ENCODE measurements around the gene IPCEF1. TPM values are rescaled to one million over a fixed set of nuclear protein-coding genes. Genes with fewer than 3 reads are reported as not detected.

The IPCEF1 gene
- polyA plus RNA-seq, 3 donors = 14.7 to 29.7 (median 16.5) TPM

- Mint-ChIP-seq H3K27me3 (ENCODE audit: low read depth in 3 of 3) (no peaks in the 10 kb centered on the region), H3K4me3 (no peak overlapping the region), H3K27ac (peak overlapping the region in 4 of 7 donors; percentile 6 to 85 (median 26)), H3K36me3 (peaks cover 51 to 63% of the 10 kb centered on the region in 2 donors), H3K9me3 (peaks cover 0 to 8% (median 7%) of the 10 kb centered on the region in 7 donors), H3K4me1 (peaks cover 68% of the 10 kb centered on the region)
- H3K79me2 ChIP-seq (ENCODE audit: insufficient read depth, low read length) = peaks cover 35% of the 10 kb centered on the region
- no peaks in the 10 kb centered on the region for H3K9me3 ChIP-seq (replicated peaks in 1 of 2; ENCODE audit: control insufficient read depth in 1 of 2, insufficient read depth in 1 of 2, low read length in 2 of 2)
- H3K4me3 ChIP-seq (replicated peaks in 1 of 3; ENCODE audit: low read depth in 2 of 3, low read length in 3 of 3) = peak overlapping the region in 1 of 3 experiments; percentile 4
- no peaks in the 10 kb centered on the region for H3K27me3 ChIP-seq (ENCODE audit: control insufficient read depth in 2 of 2, insufficient read depth in 2 of 2, low read length in 2 of 2)
- H3K36me3 ChIP-seq (replicated peaks in 1 of 2; ENCODE audit: control insufficient read depth in 1 of 2, insufficient read depth in 2 of 2, low read length in 2 of 2) = peaks cover 20 to 36% of the 10 kb centered on the region in 2 donors
- DNase-seq = peak in 1 of 3 donors; percentile 23
- H3K9ac ChIP-seq (ENCODE audit: insufficient read depth, low read length, poor library complexity, severe bottlenecking) = no peak overlapping the region
- peak overlapping the region; percentile 11 for H3K4me2 ChIP-seq (replicated peaks; ENCODE audit: extremely low read depth, low read length, poor library complexity, severe bottlenecking)
- peaks cover 51% of the 10 kb centered on the region for H4K20me1 ChIP-seq (ENCODE audit: insufficient read depth, low read length)
- H3K27ac ChIP-seq (ENCODE audit: low read depth in 1 of 2, low read length in 2 of 2) = peak overlapping the region in 1 of 2 donors; percentile 63
- WGBS (ENCODE audit: insufficient coverage) = 60% methylated on average over 1 of the region's 2 CpGs
- peaks cover 50 to 51% of the 10 kb centered on the region in 2 donors for H3K4me1 ChIP-seq (ENCODE audit: control insufficient read depth in 1 of 2, insufficient read depth in 2 of 2, low read length in 2 of 2)
- H2AFZ ChIP-seq (ENCODE audit: insufficient read depth, low read depth, low read length, poor library complexity, severe bottlenecking) = no peak overlapping the region
- TF ChIP-seq CTCF (IDR thresholded peaks at IDR 0.05) = no peak
- intact Hi-C loops (cut with micrococcal nuclease) = no loop called here
Observed at GRCh38 chr6:154170106-154170505, 186.5 kb downstream of the IPCEF1 start.

- WGBS (ENCODE audit: insufficient coverage) = 0% methylated on average over 2 of the region's 5 CpGs
- peak overlapping the region; percentile 22 to 63 for H3K27ac ChIP-seq (ENCODE audit: low read depth in 1 of 2, low read length in 2 of 2)
- Mint-ChIP-seq H3K9me3 (peaks cover 0 to 7% (median 2%) of the 10 kb centered on the region in 7 donors), H3K27me3 (ENCODE audit: low read depth in 3 of 3) (no peaks in the 10 kb centered on the region), H3K4me1 (peaks cover 71% of the 10 kb centered on the region), H3K27ac (peak overlapping the region in 5 of 7 donors; percentile 43 to 83 (median 56)), H3K36me3 (peaks cover 51 to 61% of the 10 kb centered on the region in 2 donors), H3K4me3 (no peak overlapping the region)
- H3K36me3 ChIP-seq (replicated peaks in 1 of 2; ENCODE audit: control insufficient read depth in 1 of 2, insufficient read depth in 2 of 2, low read length in 2 of 2) = peaks cover 20 to 36% of the 10 kb centered on the region in 2 donors
- H3K9me3 ChIP-seq (replicated peaks in 1 of 2; ENCODE audit: control insufficient read depth in 1 of 2, insufficient read depth in 1 of 2, low read length in 2 of 2) = no peaks in the 10 kb centered on the region
- TF ChIP-seq CTCF (IDR thresholded peaks at IDR 0.05) = no peak
- peaks cover 53% of the 10 kb centered on the region for H4K20me1 ChIP-seq (ENCODE audit: insufficient read depth, low read length)
- H3K79me2 ChIP-seq (ENCODE audit: insufficient read depth, low read length) = peaks cover 35% of the 10 kb centered on the region
- peak overlapping the region; percentile 11 for H3K4me2 ChIP-seq (replicated peaks; ENCODE audit: extremely low read depth, low read length, poor library complexity, severe bottlenecking)
- H3K4me3 ChIP-seq (replicated peaks in 1 of 3; ENCODE audit: low read depth in 2 of 3, low read length in 3 of 3) = peak overlapping the region in 1 of 3 experiments; percentile 4
- H2AFZ ChIP-seq (ENCODE audit: insufficient read depth, low read depth, low read length, poor library complexity, severe bottlenecking) = no peak overlapping the region
- no peaks in the 10 kb centered on the region for H3K27me3 ChIP-seq (ENCODE audit: control insufficient read depth in 2 of 2, insufficient read depth in 2 of 2, low read length in 2 of 2)
- intact Hi-C loops (cut with micrococcal nuclease) = no loop called here
- H3K4me1 ChIP-seq (ENCODE audit: control insufficient read depth in 1 of 2, insufficient read depth in 2 of 2, low read length in 2 of 2) = peaks cover 58% of the 10 kb centered on the region in 2 donors
- DNase-seq = peak; percentile 10 to 29 (median 15)
- no peak overlapping the region for H3K9ac ChIP-seq (ENCODE audit: insufficient read depth, low read length, poor library complexity, severe bottlenecking)
Observed at GRCh38 chr6:154169193-154169847, 187.3 kb downstream of the IPCEF1 start.

Measured in CD14-positive monocyte (primary cell).